Neural cell (in vitro differentiated cells): ENCODE data around the gene ASIC5. TPM values are rescaled to one million over a fixed set of nuclear protein-coding genes. Genes with fewer than 3 reads are reported as not detected.

ENCODE experiments used
- H2AFZ ChIP-seq: fragments of 200-600, 300-800 bp; sonication (generic), shearing (Covaris generic); 2 replicates; pipeline ENCODE4 v1.6.0; 2014; ENCODE audit warnings: low read depth, mild to moderate bottlenecking, antibody characterized with exemption, low read length, moderate library complexity
- H3F3A ChIP-seq: fragments of 200-600 bp; shearing (Covaris generic); 2 replicates; pipeline ENCODE4 v1.6.1; 2016; ENCODE audit warnings: mild to moderate bottlenecking, moderate library complexity, mixed read lengths, antibody characterized with exemption, low read length; ENCODE audit not compliant: insufficient read depth, poor library complexity, severe bottlenecking
- H3K27ac ChIP-seq: fragments of 200-600, 300-800 bp; sonication (generic), shearing (Covaris generic); 2 replicates; pipeline ENCODE4 v1.5.1; 2014; ENCODE audit warnings: mild to moderate bottlenecking, low read length, moderate library complexity
- H3K27me3 ChIP-seq: fragments of 300-800, 200-600 bp; sonication (generic), shearing (Covaris generic); 2 replicates; pipeline ENCODE4 v1.6.0; 2014; ENCODE audit warnings: mild to moderate bottlenecking, low read depth, low read length, moderate library complexity; ENCODE audit not compliant: insufficient read depth
- H3K36me3 ChIP-seq: fragments of 300-800, 200-600 bp; sonication (generic), shearing (Covaris generic); 2 replicates; pipeline ENCODE4 v1.5.1; 2014; ENCODE audit warnings: mild to moderate bottlenecking, antibody characterized with exemption, low read length, moderate library complexity; ENCODE audit not compliant: insufficient read depth
- H3K4me2 ChIP-seq: fragments of 300-800, 200-600 bp; sonication (generic), shearing (Covaris generic); 2 replicates; pipeline ENCODE4 v1.6.0; 2014; ENCODE audit warnings: mild to moderate bottlenecking, low read length
- H3K4me3 ChIP-seq: fragments of 300-800, 200-600 bp; sonication (generic), shearing (Covaris generic); 2 replicates; pipeline ENCODE4 v1.5.1; 2014; ENCODE audit warnings: mild to moderate bottlenecking, low read length, moderate library complexity
- H3K79me2 ChIP-seq: fragments of 200-600 bp; shearing (Covaris generic); replicated peaks from 2 replicates; pipeline ENCODE4 v1.6.0; 2014; ENCODE audit warnings: mild to moderate bottlenecking, low read length, moderate library complexity; ENCODE audit not compliant: insufficient read depth
- H3K9ac ChIP-seq: fragments of 300-800, 200-600 bp; sonication (generic), shearing (Covaris generic); 2 replicates; pipeline ENCODE4 v1.6.1; 2016; ENCODE audit warnings: mild to moderate bottlenecking, low read length, mixed read lengths
- H3K9me2 ChIP-seq: fragments of 200-600 bp; shearing (Covaris generic); 2 replicates; pipeline ENCODE4 v1.6.1; 2016; ENCODE audit warnings: mild to moderate bottlenecking, low read length, mixed read lengths; ENCODE audit not compliant: insufficient read depth
- H3K9me3 ChIP-seq: fragments of 200-600, 300-800 bp; sonication (generic), shearing (Covaris generic); 2 replicates; pipeline ENCODE4 v1.6.1; 2016; ENCODE audit warnings: mild to moderate bottlenecking, mixed run types, low read length, moderate library complexity, mixed read lengths
- H4K20me1 ChIP-seq: fragments of 200-600 bp; shearing (Covaris generic); 2 replicates; pipeline ENCODE4 v1.6.1; 2016; ENCODE audit warnings: mild to moderate bottlenecking, mixed run types; ENCODE audit not compliant: insufficient read depth
- EP300 ChIP-seq: fragments of 450-650 bp; conservative IDR thresholded peaks from 2 replicates; pipeline ENCODE4 v1.6.1; 2014; ENCODE audit warnings: antibody characterized with exemption, mild to moderate bottlenecking, moderate library complexity; ENCODE audit not compliant: poor library complexity, severe bottlenecking
- EZH2 ChIP-seq: fragments of 200-600, 300-800 bp; shearing (Covaris generic), sonication (generic); IDR thresholded peaks from 2 replicates; pipeline ENCODE4 v1.6.1; 2014; ENCODE audit warnings: antibody characterized with exemption, low read length, borderline replicate concordance, mild to moderate bottlenecking; ENCODE audit not compliant: insufficient read depth, poor library complexity, severe bottlenecking
- MXI1 ChIP-seq: fragments of 450-650 bp; conservative IDR thresholded peaks from 2 replicates; pipeline ENCODE4 v1.6.1; 2014; ENCODE audit warnings: antibody characterized with exemption, mild to moderate bottlenecking; ENCODE audit not compliant: poor library complexity, severe bottlenecking
- POLR2AphosphoS5 ChIP-seq: IDR thresholded peaks from 2 replicates; pipeline ENCODE4 v1.6.1; 2012
- RAD21 ChIP-seq: fragments of 450-650 bp; conservative IDR thresholded peaks from 2 replicates; pipeline ENCODE4 v1.6.1; 2014; ENCODE audit warnings: antibody characterized with exemption, mild to moderate bottlenecking, moderate library complexity
- SMC3 ChIP-seq: fragments of 450-650 bp; conservative IDR thresholded peaks from 2 replicates; pipeline ENCODE4 v1.6.1; 2014; ENCODE audit warnings: antibody characterized with exemption, mild to moderate bottlenecking, moderate library complexity; ENCODE audit not compliant: poor library complexity
- TAF1 ChIP-seq: IDR thresholded peaks from 2 replicates; pipeline ENCODE4 v1.6.1; 2012; ENCODE audit warnings: low read depth
- polyA plus RNA-seq: library from polyadenylated mRNA; depleted of rRNA; stranded (reverse); fragments of >200 nt; gene quantifications from 2 replicates; pipeline ENCODE4 v1.2.3, GENCODE V29; 2014
- TF ChIP-seq, protein P1 (sequence below): fragments of 450-650 bp; IDR thresholded peaks from 2 replicates; pipeline ENCODE4 v1.5.1; 2014; ENCODE audit warnings: antibody characterized with exemption, mild to moderate bottlenecking, moderate library complexity; ENCODE audit not compliant: poor library complexity, severe bottlenecking
- TF ChIP-seq, protein P2 (sequence below): IDR thresholded peaks from 2 replicates; pipeline ENCODE4 v1.6.1; 2012; ENCODE audit warnings: borderline replicate concordance

Gene ASIC5
- polyA plus RNA-seq, 1 donor from 2014 or later, result not detected

DNA sequence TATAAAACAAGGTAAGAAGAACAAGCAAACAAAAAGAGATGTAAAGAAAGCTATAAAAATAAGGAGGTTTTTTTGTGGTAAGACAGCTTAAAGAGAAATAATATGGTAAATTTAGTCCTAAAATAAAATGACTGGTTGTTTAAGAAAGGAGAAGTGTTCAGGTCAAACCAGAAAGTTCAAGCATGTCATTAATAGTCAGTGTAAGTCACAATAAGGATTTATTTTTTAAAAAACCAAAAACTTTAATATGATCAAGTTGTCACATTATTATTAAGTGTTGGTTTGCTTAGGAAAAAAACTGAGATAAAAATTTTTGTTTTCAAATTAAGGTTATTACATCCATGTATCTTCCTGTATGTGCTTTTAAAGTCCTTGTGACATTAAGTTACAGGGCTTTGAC lies 19.1 kb downstream of the ASIC5 start:
- no peaks in the 10 kb centered on the region for H3K9me2 ChIP-seq

DNA sequence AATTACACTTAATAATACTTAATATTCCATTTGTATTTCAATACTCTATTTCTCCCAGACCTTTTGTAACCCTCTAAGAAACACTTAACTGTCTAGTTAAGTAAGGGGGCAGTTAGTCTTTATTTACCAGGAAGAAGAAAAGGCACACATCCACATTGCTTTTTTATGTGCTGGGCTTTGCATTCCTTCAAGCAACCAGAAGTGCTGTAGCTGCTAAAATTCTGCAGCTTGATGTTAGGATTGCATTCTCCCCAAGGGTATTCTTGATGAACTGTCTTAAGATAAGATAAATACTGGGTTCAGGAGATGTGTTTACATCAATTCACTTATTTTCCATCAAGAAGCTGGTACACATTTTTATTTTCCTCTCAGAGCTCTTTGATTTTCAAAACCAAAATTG lies 24.0 kb downstream of the ASIC5 start:
- Histone ChIP-seq H2AFZ (no peak overlapping the region), H3K4me3 (no peak overlapping the region)

More for the DNA sequence above, 19.1 kb downstream of the ASIC5 start:
- H3K9me3 ChIP-seq, result no peaks in the 10 kb centered on the region
- no peaks in the 10 kb centered on the region for H4K20me1 ChIP-seq
- no peak overlapping the region for H3K4me3 ChIP-seq
- H2AFZ ChIP-seq, result no peak overlapping the region
- no peak for TF ChIP-seq TAF1
- no peak for TF ChIP-seq EP300
- no peak for TF ChIP-seq POLR2AphosphoS5
- no peak for TF ChIP-seq EZH2
- TF ChIP-seq MXI1, result no peak
- TF ChIP-seq, protein P1, sequence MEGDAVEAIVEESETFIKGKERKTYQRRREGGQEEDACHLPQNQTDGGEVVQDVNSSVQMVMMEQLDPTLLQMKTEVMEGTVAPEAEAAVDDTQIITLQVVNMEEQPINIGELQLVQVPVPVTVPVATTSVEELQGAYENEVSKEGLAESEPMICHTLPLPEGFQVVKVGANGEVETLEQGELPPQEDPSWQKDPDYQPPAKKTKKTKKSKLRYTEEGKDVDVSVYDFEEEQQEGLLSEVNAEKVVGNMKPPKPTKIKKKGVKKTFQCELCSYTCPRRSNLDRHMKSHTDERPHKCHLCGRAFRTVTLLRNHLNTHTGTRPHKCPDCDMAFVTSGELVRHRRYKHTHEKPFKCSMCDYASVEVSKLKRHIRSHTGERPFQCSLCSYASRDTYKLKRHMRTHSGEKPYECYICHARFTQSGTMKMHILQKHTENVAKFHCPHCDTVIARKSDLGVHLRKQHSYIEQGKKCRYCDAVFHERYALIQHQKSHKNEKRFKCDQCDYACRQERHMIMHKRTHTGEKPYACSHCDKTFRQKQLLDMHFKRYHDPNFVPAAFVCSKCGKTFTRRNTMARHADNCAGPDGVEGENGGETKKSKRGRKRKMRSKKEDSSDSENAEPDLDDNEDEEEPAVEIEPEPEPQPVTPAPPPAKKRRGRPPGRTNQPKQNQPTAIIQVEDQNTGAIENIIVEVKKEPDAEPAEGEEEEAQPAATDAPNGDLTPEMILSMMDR, result no peak
- TF ChIP-seq RAD21, result no peak
- no peak for TF ChIP-seq SMC3
- TF ChIP-seq, protein P2, sequence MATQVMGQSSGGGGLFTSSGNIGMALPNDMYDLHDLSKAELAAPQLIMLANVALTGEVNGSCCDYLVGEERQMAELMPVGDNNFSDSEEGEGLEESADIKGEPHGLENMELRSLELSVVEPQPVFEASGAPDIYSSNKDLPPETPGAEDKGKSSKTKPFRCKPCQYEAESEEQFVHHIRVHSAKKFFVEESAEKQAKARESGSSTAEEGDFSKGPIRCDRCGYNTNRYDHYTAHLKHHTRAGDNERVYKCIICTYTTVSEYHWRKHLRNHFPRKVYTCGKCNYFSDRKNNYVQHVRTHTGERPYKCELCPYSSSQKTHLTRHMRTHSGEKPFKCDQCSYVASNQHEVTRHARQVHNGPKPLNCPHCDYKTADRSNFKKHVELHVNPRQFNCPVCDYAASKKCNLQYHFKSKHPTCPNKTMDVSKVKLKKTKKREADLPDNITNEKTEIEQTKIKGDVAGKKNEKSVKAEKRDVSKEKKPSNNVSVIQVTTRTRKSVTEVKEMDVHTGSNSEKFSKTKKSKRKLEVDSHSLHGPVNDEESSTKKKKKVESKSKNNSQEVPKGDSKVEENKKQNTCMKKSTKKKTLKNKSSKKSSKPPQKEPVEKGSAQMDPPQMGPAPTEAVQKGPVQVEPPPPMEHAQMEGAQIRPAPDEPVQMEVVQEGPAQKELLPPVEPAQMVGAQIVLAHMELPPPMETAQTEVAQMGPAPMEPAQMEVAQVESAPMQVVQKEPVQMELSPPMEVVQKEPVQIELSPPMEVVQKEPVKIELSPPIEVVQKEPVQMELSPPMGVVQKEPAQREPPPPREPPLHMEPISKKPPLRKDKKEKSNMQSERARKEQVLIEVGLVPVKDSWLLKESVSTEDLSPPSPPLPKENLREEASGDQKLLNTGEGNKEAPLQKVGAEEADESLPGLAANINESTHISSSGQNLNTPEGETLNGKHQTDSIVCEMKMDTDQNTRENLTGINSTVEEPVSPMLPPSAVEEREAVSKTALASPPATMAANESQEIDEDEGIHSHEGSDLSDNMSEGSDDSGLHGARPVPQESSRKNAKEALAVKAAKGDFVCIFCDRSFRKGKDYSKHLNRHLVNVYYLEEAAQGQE, result no peak
- no peaks in the 10 kb centered on the region for H3K36me3 ChIP-seq
- H3F3A ChIP-seq, result no peaks in the 10 kb centered on the region
- H3K27ac ChIP-seq, result no peak overlapping the region
- H3K9ac ChIP-seq, result no peak overlapping the region
- no peaks in the 10 kb centered on the region for H3K79me2 ChIP-seq
- H3K4me2 ChIP-seq, result no peak overlapping the region
- H3K27me3 ChIP-seq, result no peaks in the 10 kb centered on the region

More for the DNA sequence above, 24.0 kb downstream of the ASIC5 start:
- Histone ChIP-seq H4K20me1 (no peaks in the 10 kb centered on the region), H3K4me2 (no peak overlapping the region), H3K27ac (no peak overlapping the region), H3K9me3 (no peaks in the 10 kb centered on the region), H3K36me3 (no peaks in the 10 kb centered on the region), H3K9me2 (no peaks in the 10 kb centered on the region), H3F3A (no peaks in the 10 kb centered on the region), H3K79me2 (no peaks in the 10 kb centered on the region), H3K27me3 (no peaks in the 10 kb centered on the region), H3K9ac (no peak overlapping the region)
- TF ChIP-seq TAF1 (no peak), POLR2AphosphoS5 (no peak), SMC3 (no peak), EZH2 (no peak)
